Activated CD8-positive, alpha-beta T cell treated with anti-CD3 and anti-CD28 coated beads, Interleukin-2, amount 10 ng/mL, durations not matched to agents 7 days and 5 days (primary cell): ENCODE data around the gene EEF2K. TPM values are rescaled to one million over a fixed set of nuclear protein-coding genes. Genes with fewer than 3 reads are reported as not detected.

ENCODE experiments used
- ATAC-seq: fragments of 150-1000 bp; cut with Tn5 transposase; one replicate; pipeline ENCODE4 v1.10.0; 2021; ENCODE audit warnings: moderate library complexity
- CTCF ChIA-PET: fragments of 350-600 bp; sonication (Branson Sonifier 250); formaldehyde crosslinking; loops from one replicate; lab custom pipeline; 2021; ENCODE audit warnings: antibody characterized with exemption; lab: Charles Lee
- POLR2A ChIA-PET: fragments of 350-600 bp; sonication (Branson Sonifier 250); formaldehyde crosslinking; loops from one replicate; lab custom pipeline; 2021; ENCODE audit warnings: antibody characterized with exemption; lab: Charles Lee
- DNase-seq: peaks from one replicate; pipeline ENCODE4 v3.0.0-alpha.2; 2020
- H3K27ac Mint-ChIP-seq: one replicate; pipeline ENCODE4 v1.8.0; 2021; ENCODE audit warnings: mild to moderate bottlenecking, mixed read lengths
- H3K27me3 Mint-ChIP-seq: one replicate; pipeline ENCODE4 v1.8.0; 2021; ENCODE audit warnings: low read depth, mixed read lengths
- H3K36me3 Mint-ChIP-seq: one replicate; pipeline ENCODE4 v1.8.0; 2021; ENCODE audit warnings: low read depth, mixed read lengths
- H3K4me1 Mint-ChIP-seq: one replicate; pipeline ENCODE4 v1.8.0; 2021; ENCODE audit warnings: low read depth, mixed read lengths
- H3K4me3 Mint-ChIP-seq: one replicate; pipeline ENCODE4 v1.8.0; 2021; ENCODE audit warnings: mild to moderate bottlenecking, mixed read lengths
- H3K9me3 Mint-ChIP-seq: one replicate; pipeline ENCODE4 v1.8.0; 2022; ENCODE audit warnings: mixed read lengths; ENCODE audit not compliant: insufficient read depth
- total RNA-seq, 2 experiments: library from RNA; stranded (reverse); gene quantifications; one replicate each; pipeline ENCODE4 v1.2.3, GENCODE V29; 2021

EEF2K gene
- total RNA-seq, 2 experiments from 2014 or later = 27.7 to 28.9 TPM

DNA sequence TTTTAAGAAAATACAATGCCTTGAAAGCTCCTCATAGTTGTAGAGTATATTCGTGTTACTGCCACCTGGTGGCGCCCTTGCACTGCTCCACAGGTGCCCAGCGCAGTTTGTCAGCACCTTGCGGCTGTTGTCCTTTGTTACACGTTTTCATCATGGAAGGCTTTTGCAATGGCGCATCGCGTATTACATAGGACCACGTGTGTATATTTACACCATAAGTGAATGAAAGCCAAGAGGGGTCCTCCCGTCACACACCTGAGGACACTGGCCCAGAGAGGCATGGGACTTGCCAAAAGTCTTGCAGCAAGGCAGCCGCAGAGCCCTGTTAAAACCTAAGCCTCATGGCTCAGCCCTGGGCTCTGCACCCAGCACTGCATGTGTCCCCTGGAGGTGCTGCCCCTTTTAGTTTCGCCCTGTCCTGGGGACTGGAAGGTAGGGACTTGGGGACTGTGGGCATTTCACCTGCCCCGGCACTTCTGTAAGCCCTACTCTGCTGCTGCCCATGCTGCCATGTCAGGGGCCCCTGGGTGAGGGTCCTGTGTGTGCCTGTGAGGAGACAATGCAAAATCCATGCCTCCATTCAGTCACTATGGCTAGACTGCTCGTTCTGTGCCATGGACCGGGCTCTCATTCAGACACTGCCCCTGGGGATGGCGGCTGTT, 115.4 kb downstream of the EEF2K start:
- peak; percentile 75 for ATAC-seq
- no peaks in the 10 kb centered on the region for H3K4me1 Mint-ChIP-seq

DNA sequence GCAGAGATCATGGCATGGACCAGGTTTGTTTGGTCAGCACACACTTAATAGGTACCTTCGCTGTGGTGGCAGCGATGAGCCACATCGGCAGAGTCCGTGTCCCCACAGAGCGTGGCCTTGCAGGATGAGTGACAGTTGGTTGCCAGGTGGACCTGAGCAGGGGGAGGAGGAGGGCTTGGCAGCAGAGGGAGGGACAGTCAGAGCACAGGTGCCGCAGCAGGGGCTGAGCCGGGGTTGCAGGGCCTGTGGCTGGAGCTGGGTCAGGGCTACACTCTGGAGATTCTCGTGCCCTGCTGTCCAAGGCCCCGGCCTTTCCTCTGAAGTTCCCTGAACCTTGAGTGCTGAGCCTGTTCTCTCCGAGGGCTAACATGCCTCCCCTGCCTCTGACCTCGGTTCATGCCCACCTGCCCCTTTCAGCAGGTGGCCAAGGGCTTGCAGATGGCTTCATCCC, 116.0 kb downstream of the EEF2K start:
- peaks cover 34% of the 10 kb centered on the region for H3K36me3 Mint-ChIP-seq
- POLR2A ChIA-PET = no interaction called here
- H3K4me1 Mint-ChIP-seq = no peaks in the 10 kb centered on the region
- ATAC-seq = no peak
- no peak overlapping the region for H3K27ac Mint-ChIP-seq
- no peaks in the 10 kb centered on the region for H3K9me3 Mint-ChIP-seq
- CTCF ChIA-PET = interaction anchor here (1.3 kb wide), 1 partner anchor 39 kb away, joined by 5 read pairs; no protein-coding TSS in a partner anchor
- H3K4me3 Mint-ChIP-seq = no peak overlapping the region
- no peaks in the 10 kb centered on the region for H3K27me3 Mint-ChIP-seq
- DNase-seq = no peak

More for the DNA sequence above, 115.4 kb downstream of the EEF2K start:
- no peaks in the 10 kb centered on the region for H3K27me3 Mint-ChIP-seq
- CTCF ChIA-PET = interaction anchor here (0.6 to 1.3 kb wide), 19 partner anchors 10 to 766 kb away, joined by 3 to 10 read pairs (median 4); partner anchors contain the start of gene POLR3E
- no peak overlapping the region for H3K4me3 Mint-ChIP-seq
- H3K9me3 Mint-ChIP-seq = no peaks in the 10 kb centered on the region
- DNase-seq = peak; percentile 82
- peaks cover 31% of the 10 kb centered on the region for H3K36me3 Mint-ChIP-seq
- POLR2A ChIA-PET = interaction anchor here (1.0 kb wide), 1 partner anchor 36 kb away, joined by 3 read pairs; no protein-coding TSS in a partner anchor
- peak overlapping the region; percentile 20 for H3K27ac Mint-ChIP-seq

DNA sequence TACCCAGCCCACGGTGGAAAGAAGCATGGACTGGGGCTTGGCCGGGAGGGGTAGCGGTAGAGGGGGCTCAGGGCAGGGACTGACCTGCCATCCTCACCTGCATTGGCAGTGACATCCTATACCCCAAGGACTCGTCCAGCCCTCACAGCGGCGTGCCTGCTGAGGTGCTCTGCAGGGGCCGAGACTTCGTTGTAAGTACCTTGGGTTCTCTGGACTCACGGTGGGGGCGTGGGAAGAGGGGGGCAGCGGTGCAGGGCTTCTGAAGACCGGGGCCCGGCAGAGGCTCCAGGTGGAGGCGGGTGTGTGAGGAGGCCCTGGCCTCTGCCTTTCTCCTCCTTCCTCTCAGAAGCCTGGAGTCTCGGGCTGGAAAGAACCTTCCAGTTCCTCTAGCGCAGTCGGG, 116.7 kb downstream of the EEF2K start:
- DNase-seq (no peak), ATAC-seq (no peak)
- H3K4me3 Mint-ChIP-seq = no peak overlapping the region
- H3K4me1 Mint-ChIP-seq = no peaks in the 10 kb centered on the region
- H3K27ac Mint-ChIP-seq = no peak overlapping the region
- peaks cover 36% of the 10 kb centered on the region for H3K36me3 Mint-ChIP-seq
- no peaks in the 10 kb centered on the region for H3K9me3 Mint-ChIP-seq
- ChIA-PET POLR2A (no interaction called here), CTCF (no interaction called here)
- H3K27me3 Mint-ChIP-seq = no peaks in the 10 kb centered on the region

DNA sequence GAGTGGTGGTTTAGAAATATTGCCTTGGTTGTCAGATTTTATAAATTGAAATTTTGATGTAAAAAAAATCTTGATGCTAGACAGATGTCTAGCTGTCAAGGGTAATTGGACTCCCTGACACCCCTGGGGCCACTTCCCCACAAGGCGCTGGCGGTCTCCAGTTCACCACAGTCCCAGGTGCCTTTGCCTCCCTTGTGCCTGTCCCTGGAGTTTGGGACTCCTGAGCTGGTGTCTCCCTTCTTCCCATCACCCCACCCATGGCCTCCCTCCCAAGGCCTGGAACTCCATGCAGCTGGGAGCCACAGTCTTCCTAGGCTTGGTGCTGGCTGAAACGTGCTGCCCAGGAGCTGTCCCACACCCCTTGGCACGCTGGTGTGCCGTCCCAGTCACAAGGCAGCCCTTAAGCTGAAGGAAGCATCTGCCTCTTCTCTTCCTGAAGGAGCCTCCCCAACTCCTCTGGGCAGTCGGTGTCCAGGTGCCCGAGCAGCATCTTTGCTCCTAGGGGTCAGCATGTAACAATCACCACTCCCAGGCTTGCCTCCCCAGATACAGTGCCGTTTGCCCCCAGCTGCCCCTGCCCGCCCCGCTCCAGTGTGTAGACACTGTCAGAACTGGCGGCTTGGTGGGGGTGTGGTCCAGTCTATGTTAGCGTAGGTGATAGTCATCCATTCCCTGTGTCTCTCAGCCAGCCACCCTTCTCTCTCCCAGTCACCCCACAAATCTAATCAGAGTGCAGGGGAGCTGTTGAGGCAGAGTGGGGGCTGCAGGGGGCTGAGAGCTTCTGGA, 117.3 kb downstream of the EEF2K start:
- DNase-seq = no peak
- no peaks in the 10 kb centered on the region for H3K27me3 Mint-ChIP-seq
- no peak overlapping the region for H3K27ac Mint-ChIP-seq
- no peaks in the 10 kb centered on the region for H3K9me3 Mint-ChIP-seq
- peaks cover 37% of the 10 kb centered on the region for H3K36me3 Mint-ChIP-seq
- H3K4me3 Mint-ChIP-seq = no peak overlapping the region
- ATAC-seq = no peak
- H3K4me1 Mint-ChIP-seq = no peaks in the 10 kb centered on the region
- ChIA-PET CTCF (no interaction called here), POLR2A (no interaction called here)

DNA sequence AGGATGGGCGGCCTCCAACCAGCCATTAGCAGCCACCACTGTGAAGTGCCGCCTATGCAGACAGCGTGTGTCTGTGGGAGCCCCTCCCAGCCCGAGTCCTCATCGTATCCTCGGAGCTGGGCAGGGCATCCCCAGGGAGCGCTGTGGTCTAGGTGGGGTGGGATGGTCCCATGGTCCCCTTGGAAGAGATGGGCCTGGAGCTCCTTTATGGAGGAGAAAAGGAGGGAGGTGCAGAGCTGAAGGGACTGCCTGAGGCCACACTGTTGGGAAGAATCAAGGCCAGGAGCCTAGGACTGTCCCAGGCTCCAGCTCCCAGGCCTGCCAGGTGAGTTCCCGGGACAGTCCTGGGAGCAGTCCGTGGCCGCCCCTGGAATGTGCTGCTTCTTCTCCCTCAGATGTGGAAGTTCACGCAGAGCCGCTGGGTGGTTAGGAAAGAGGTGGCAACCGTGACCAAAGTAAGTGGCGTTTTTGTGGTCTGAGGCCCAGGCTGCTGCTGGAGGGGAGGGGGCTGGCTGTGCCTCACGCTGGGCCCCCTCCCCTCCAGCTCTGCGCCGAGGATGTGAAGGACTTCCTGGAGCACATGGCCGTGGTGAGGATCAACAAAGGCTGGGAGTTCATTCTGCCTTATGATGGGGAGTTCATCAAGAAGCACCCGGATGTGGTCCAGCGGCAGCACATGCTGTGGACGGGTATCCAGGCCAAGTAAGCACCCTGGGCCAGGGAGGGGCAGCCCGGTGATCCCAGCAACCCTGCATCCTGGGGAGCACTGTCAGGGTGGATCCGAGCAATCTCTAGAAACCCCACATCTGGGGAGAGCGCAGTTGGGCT, 118.1 kb downstream of the EEF2K start:
- no peaks in the 10 kb centered on the region for H3K27me3 Mint-ChIP-seq
- POLR2A ChIA-PET = no interaction called here
- H3K36me3 Mint-ChIP-seq = peaks cover 36% of the 10 kb centered on the region
- DNase-seq = no peak
- H3K27ac Mint-ChIP-seq = peak overlapping the region; percentile 5
- no peaks in the 10 kb centered on the region for H3K9me3 Mint-ChIP-seq
- H3K4me1 Mint-ChIP-seq = no peaks in the 10 kb centered on the region
- CTCF ChIA-PET = no interaction called here
- H3K4me3 Mint-ChIP-seq = no peak overlapping the region
- ATAC-seq = no peak

DNA sequence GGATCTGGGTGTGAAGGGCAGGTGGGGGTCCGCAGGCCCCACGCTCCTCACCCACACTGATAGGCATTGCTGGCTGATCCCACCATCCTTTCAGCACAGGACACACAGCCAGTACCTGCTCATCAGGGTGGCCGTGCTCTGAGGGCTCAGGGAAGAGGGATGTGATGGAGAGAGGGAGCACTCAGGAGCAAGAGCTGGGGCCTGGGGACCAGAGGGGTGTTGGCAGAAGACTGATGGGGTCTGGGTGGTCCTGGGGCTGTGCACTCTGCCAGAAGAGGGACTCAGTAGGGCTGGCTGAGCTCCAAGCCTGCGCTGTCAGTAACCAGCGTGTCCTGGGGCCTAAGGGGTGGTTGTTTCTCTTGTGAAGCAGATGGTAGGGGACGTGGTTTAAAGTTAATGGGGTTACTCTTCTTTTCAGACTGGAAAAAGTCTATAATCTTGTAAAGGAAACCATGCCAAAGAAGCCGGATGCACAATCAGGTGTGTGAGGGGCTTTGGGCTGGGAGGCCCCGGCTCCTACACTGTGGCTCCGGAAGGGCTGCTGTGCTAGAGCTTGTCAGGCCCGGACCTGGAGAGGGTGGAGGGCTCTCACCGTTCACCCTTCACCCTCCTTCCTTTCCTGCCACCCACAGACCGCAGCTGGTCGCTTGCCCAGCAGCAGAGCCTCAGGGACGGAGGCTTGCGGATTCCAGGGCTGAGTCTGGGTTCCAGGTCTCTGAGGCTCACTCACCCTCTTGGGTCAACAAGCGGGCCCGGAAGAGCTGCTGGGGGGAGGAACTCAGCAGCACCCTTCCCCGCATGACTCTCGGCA, 118.9 kb downstream of the EEF2K start:
- Mint-ChIP-seq H3K36me3 (peaks cover 40% of the 10 kb centered on the region), H3K9me3 (no peaks in the 10 kb centered on the region), H3K27me3 (no peaks in the 10 kb centered on the region), H3K4me1 (no peaks in the 10 kb centered on the region), H3K4me3 (no peak overlapping the region), H3K27ac (peak overlapping the region; percentile 5)
- POLR2A ChIA-PET = interaction anchor here (0.5 kb wide), 1 partner anchor 9 kb away, joined by 3 read pairs; no protein-coding TSS in a partner anchor
- CTCF ChIA-PET = interaction anchor here (0.7 kb wide), 1 partner anchor 11 kb away, joined by 3 read pairs; no protein-coding TSS in a partner anchor
- DNase-seq (no peak), ATAC-seq (no peak)

DNA sequence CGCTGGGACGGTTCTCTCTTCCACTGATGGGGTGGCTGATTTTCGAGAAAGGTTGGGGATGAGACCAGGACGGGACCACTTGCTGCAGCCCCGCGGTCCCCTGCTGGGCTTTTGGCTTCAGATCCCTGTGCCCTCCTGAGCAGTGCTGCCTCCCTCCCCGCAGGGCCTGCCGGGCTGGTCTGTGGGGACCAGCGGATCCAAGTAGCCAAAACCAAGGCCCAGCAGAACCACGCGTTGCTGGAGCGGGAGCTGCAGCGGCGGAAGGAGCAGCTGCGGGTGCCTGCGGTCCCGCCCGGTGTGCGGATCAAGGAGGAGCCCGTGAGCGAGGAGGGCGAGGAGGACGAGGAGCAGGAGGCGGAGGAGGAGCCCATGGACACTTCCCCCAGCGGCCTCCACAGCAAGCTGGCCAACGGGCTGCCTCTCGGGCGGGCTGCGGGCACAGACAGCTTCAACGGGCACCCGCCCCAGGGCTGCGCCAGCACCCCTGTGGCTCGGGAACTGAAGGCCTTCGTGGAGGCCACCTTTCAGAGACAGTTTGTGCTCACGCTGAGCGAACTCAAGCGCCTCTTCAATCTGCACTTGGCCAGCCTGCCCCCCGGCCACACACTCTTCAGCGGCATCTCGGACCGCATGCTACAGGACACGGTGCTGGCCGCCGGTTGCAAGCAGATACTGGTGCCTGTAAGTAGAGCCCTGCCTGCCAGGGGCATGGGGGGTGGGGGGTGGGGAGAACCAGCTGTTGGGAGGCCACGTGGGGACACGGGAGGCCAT, 119.7 kb downstream of the EEF2K start:
- CTCF ChIA-PET = interaction anchor here (0.7 kb wide), 1 partner anchor 10 kb away, joined by 3 read pairs; no protein-coding TSS in a partner anchor
- peaks cover 36% of the 10 kb centered on the region for H3K36me3 Mint-ChIP-seq

DNA sequence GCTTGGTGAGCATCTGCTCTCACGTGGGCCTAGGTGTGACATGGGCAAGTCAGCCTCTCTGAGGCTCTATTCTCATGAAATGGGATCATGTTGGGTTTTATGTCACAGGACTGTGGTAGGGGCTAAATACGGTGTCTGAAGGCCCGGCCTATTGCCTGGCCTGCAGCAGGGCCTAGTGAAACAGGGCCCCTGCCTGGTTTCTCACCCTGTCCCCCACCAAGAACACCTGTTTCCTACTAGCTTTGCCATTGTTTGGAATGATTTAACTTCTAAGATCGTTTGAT, 120.2 kb downstream of the EEF2K start:
- ChIA-PET POLR2A (no interaction called here), CTCF (no interaction called here)
- Mint-ChIP-seq H3K27me3 (no peaks in the 10 kb centered on the region), H3K4me3 (no peak overlapping the region), H3K36me3 (peaks cover 33% of the 10 kb centered on the region), H3K4me1 (peaks cover 2% of the 10 kb centered on the region), H3K27ac (no peak overlapping the region), H3K9me3 (no peaks in the 10 kb centered on the region)
- DNase-seq (no peak), ATAC-seq (no peak)

More for the DNA sequence above, 119.7 kb downstream of the EEF2K start:
- H3K9me3 Mint-ChIP-seq = no peaks in the 10 kb centered on the region
- no peak for DNase-seq
- ATAC-seq = no peak
- H3K27me3 Mint-ChIP-seq = no peaks in the 10 kb centered on the region
- H3K4me1 Mint-ChIP-seq = no peaks in the 10 kb centered on the region
- no peak overlapping the region for H3K4me3 Mint-ChIP-seq
- H3K27ac Mint-ChIP-seq = no peak overlapping the region
- POLR2A ChIA-PET = interaction anchor here (0.5 kb wide), 1 partner anchor 10 kb away, joined by 3 read pairs; no protein-coding TSS in a partner anchor

DNA sequence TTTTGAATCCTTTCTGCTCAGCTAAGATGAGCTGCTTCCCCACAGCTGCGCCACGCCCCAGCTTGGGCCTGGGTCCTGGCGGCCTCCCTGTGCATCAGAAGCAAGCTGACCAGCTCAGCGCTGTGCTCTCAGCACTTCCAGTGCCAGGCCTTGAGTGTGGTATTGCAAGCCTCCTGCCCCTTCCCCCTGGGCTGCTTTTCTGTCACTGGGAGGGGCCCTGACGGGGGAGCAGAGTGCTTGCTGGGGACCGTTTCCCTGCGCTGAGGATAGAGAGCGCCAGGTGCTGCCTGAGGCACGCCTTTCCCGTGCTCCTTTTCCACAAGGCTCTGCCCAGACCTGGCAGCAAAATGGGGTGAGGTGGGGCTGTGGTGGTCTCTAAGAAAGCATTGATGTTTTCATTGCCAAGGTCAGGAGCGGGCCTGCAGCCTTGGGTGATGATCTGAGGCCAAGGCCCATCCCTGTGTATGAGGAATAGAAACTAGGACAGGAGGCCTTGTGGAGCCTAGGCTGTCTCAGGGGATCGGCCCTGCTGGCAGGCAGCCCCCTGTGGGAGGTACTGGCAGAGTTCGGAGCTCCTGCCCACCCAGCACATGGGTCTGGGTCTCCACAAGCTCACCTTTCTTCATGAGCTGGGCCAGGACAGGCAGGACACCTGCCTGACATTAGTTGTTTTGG, 120.8 kb downstream of the EEF2K start:
- Mint-ChIP-seq H3K4me3 (no peak overlapping the region), H3K4me1 (peaks cover 2% of the 10 kb centered on the region), H3K27ac (no peak overlapping the region), H3K9me3 (no peaks in the 10 kb centered on the region), H3K27me3 (no peaks in the 10 kb centered on the region), H3K36me3 (peaks cover 36% of the 10 kb centered on the region)
- ATAC-seq (no peak), DNase-seq (no peak)
- POLR2A ChIA-PET = no interaction called here
- CTCF ChIA-PET = no interaction called here

DNA sequence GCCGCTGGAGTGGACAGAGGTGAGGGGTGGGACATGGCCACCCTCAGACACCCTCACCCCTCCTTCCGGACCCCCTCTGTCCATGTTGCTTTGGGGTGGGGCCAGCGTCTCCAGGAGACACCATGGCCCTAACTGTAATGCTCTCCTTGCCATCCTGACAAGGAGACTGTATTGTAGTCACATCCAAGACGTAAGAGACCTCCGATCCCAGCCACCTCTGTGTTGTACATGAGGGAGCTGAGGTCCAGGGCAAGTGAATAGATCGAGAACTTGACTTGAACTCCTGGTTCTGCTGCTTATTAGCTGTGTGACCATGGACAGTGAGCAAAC, 121.3 kb downstream of the EEF2K start:
- H3K4me1 Mint-ChIP-seq = peaks cover 2% of the 10 kb centered on the region
- DNase-seq = no peak
- H3K27me3 Mint-ChIP-seq = no peaks in the 10 kb centered on the region

More for the DNA sequence above, 121.3 kb downstream of the EEF2K start:
- no peak overlapping the region for H3K4me3 Mint-ChIP-seq
- ATAC-seq = no peak
- H3K27ac Mint-ChIP-seq = no peak overlapping the region
- ChIA-PET CTCF (no interaction called here), POLR2A (interaction anchor here (1.6 kb wide), 1 partner anchor 31 kb away, joined by 6 read pairs; no protein-coding TSS in a partner anchor)
- peaks cover 41% of the 10 kb centered on the region for H3K36me3 Mint-ChIP-seq
- no peaks in the 10 kb centered on the region for H3K9me3 Mint-ChIP-seq
